ENCODE measurements around the gene TMEM41A.
"Not testable (repeated sequence)": the region's sequence is repeated elsewhere in the genome, so short reads cannot be mapped to it uniquely, and the experiment has no call there.

- not testable (repeated sequence) for TF ChIP-seq JUNB (IDR thresholded peaks at IDR 0.05; ENCODE audit: unreplicated experiment); POLR2AphosphoS5 (IDR thresholded peaks at IDR 0.05; ENCODE audit: low read depth); CTCF (conservative IDR thresholded peaks at IDR 0.05; ENCODE audit: low read depth in 2 of 2); CREB1 (CRISPR knock-in tag; IDR thresholded peaks at IDR 0.05; ENCODE audit: low read depth)
These were observed 32.7 kb downstream of the TMEM41A start for GRCh38 chr3:185466123-185466522.
